B cell (primary cell): Measurements from ENCODE around the gene FANCM. TPM values are rescaled to one million over a fixed set of nuclear protein-coding genes. Genes with fewer than 3 reads are reported as not detected.

Source experiments
- ATAC-seq: fragments of 200-7000 bp; cut with Tn5 transposase; one replicate; pipeline ENCODE4 v1.10.0; 2021; ENCODE audit warnings: low read depth, mild to moderate bottlenecking, moderate number of reproducible peaks, moderate library complexity
- CTCF ChIA-PET: fragments of 350-600 bp; sonication (Branson Sonifier 250); formaldehyde crosslinking; loops from one replicate; lab custom pipeline; 2021; ENCODE audit warnings: antibody characterized with exemption, inconsistent platforms; lab: Charles Lee
- POLR2A ChIA-PET: fragments of 350-600 bp; sonication (Branson Sonifier 250); formaldehyde crosslinking; loops from one replicate; lab custom pipeline; 2021; ENCODE audit warnings: antibody characterized with exemption; lab: Charles Lee
- DNase-seq: peaks from one replicate; pipeline ENCODE4 v3.0.0; 2013
- H2AFZ ChIP-seq: 2 replicates; pipeline ENCODE4 v1.6.1; 2012; ENCODE audit warnings: mild to moderate bottlenecking, low read depth, low read length; ENCODE audit not compliant: insufficient read depth, poor library complexity, severe bottlenecking
- H3K27ac ChIP-seq, 2 donors: 1 replicate in 1 of 2; 2 replicates in 1 of 2; pipeline ENCODE4 v1.5.1; 2012 to 2013; ENCODE audit warnings: low read length in 2 of 2, mild to moderate bottlenecking in 2 of 2, moderate library complexity in 1 of 2
- H3K27me3 ChIP-seq, 4 experiments: fragments of 200-600 bp in 1 of 4; sonication (generic) in 1 of 4; replicated peaks in 1 of 4; 1 replicate in 2 of 4; 2 replicates in 2 of 4; pipeline versions ENCODE4 v1.6.1 to v1.7.0; 2013 to 2016; ENCODE audit warnings: low read length in 3 of 4, mild to moderate bottlenecking in 2 of 4, mixed read lengths in 1 of 4, moderate library complexity in 1 of 4; ENCODE audit not compliant: insufficient read depth in 4 of 4, control insufficient read depth in 3 of 4; ENCODE audit errors: control extremely low read depth in 1 of 4
- H3K36me3 ChIP-seq, 2 experiments: replicated peaks in 1 of 2; 1 replicate in 1 of 2; 2 replicates in 1 of 2; pipeline versions ENCODE4 v1.6.1 to v1.7.1; 2013; ENCODE audit warnings: low read length in 1 of 2; ENCODE audit not compliant: insufficient read depth in 2 of 2, control insufficient read depth in 1 of 2; ENCODE audit errors: control extremely low read depth in 1 of 2, extremely low read depth in 1 of 2
- H3K4me1 ChIP-seq, 2 donors: fragments of 200-600 bp in 1 of 2; sonication (generic) in 1 of 2; 1 replicate in 1 of 2; 2 replicates in 1 of 2; pipeline versions ENCODE4 v1.5.1 to v1.6.1; 2013 to 2017; ENCODE audit warnings: low read length in 2 of 2; ENCODE audit not compliant: control insufficient read depth in 2 of 2, insufficient read depth in 2 of 2
- H3K4me2 ChIP-seq: replicated peaks from 2 replicates; pipeline ENCODE3; 2012; ENCODE audit warnings: mild to moderate bottlenecking, low read depth, low read length; ENCODE audit not compliant: poor library complexity, severe bottlenecking
- H3K4me3 ChIP-seq, 5 experiments: fragments of 200-600 bp in 1 of 5; sonication (generic) in 1 of 5; 1 replicate in 3 of 5; 2 replicates in 2 of 5; pipeline versions ENCODE4 v1.5.1 to v1.7.0; 2011 to 2016; ENCODE audit warnings: low read length in 4 of 5, mild to moderate bottlenecking in 4 of 5, low read depth in 2 of 5, control low read depth in 1 of 5, moderate library complexity in 1 of 5; ENCODE audit not compliant: insufficient read depth in 1 of 5; ENCODE audit errors: control extremely low read depth in 1 of 5, extremely low read depth in 1 of 5
- H3K79me2 ChIP-seq: fragments of 200-600 bp; sonication (generic); one replicate; pipeline ENCODE4 v1.6.0; 2016; ENCODE audit warnings: low read length; ENCODE audit not compliant: control insufficient read depth, insufficient read depth
- H3K9ac ChIP-seq: fragments of 200-600 bp; sonication (generic); 2 replicates; pipeline ENCODE4 v1.6.1; 2017; ENCODE audit warnings: mild to moderate bottlenecking, low read length, moderate library complexity
- H3K9me3 ChIP-seq, 3 donors: one replicate each; pipeline versions ENCODE4 v1.6.1 to v1.7.1; 2013; ENCODE audit warnings: low read length in 2 of 3; ENCODE audit not compliant: control insufficient read depth in 2 of 3, insufficient read depth in 1 of 3; ENCODE audit errors: control extremely low read depth in 1 of 3
- H4K20me1 ChIP-seq: 2 replicates; pipeline ENCODE4 v1.6.0; 2012; ENCODE audit warnings: mild to moderate bottlenecking, low read length; ENCODE audit not compliant: insufficient read depth, control insufficient read depth, poor library complexity, severe bottlenecking
- H3K27ac Mint-ChIP-seq: one replicate; pipeline ENCODE4 v1.8.0; 2021; ENCODE audit warnings: mixed read lengths
- H3K27me3 Mint-ChIP-seq: one replicate; pipeline ENCODE4 v1.8.0; 2021; ENCODE audit warnings: mixed read lengths
- H3K4me1 Mint-ChIP-seq: one replicate; pipeline ENCODE4 v1.8.0; 2021; ENCODE audit warnings: mixed read lengths
- H3K4me3 Mint-ChIP-seq: one replicate; pipeline ENCODE4 v1.8.0; 2021; ENCODE audit warnings: mixed read lengths
- H3K9me3 Mint-ChIP-seq: one replicate; pipeline ENCODE4 v1.8.0; 2022; ENCODE audit warnings: mixed read lengths; ENCODE audit not compliant: insufficient read depth
- EZH2 ChIP-seq: IDR thresholded peaks from 2 replicates; pipeline ENCODE4 v1.6.1; 2012; ENCODE audit warnings: borderline replicate concordance, low read depth, mild to moderate bottlenecking, moderate library complexity, low read length; ENCODE audit not compliant: insufficient read depth, poor library complexity, severe bottlenecking
- WGBS: methylation state at CpG from one replicate; pipeline ENCODE4 v1.1.5; 2013; ENCODE audit warnings: missing lambda C conversion rate; ENCODE audit not compliant: insufficient coverage; 5-methylcytosine and 5-hydroxymethylcytosine counted together
- intact Hi-C: fragments of 100-400 bp; cut with micrococcal nuclease; formaldehyde crosslinking; loops from one replicate; pipeline ENCODE4 v1.10.0; 2022
- polyA plus RNA-seq: library from polyadenylated mRNA; depleted of rRNA; stranded (reverse); fragments of >200 nt; gene quantifications from 2 replicates; pipeline ENCODE4 v1.2.3, GENCODE V29; 2012
- total RNA-seq, 2 donors: library from RNA; stranded (reverse); fragments of 120-200 nt in 1 of 2; gene quantifications; 1 replicate in 1 of 2; 2 replicates in 1 of 2; pipeline versions ENCODE4 v1.2.3 to v1.2.4, GENCODE V29; 2013 to 2022
- TF ChIP-seq, protein P1 (sequence below): fragments of 200-600 bp; IDR thresholded peaks from one replicate; pipeline ENCODE4 v1.8.0; 2022; ENCODE audit warnings: antibody characterized with exemption, mild to moderate bottlenecking

Gene FANCM
- total and polyA plus RNA-seq, 2 donors (not counting 1 experiment from before 2014, with no cell fraction given), result 3.0 to 15.5 TPM

- peaks cover 2% of the 10 kb centered on the region for H3K9me3 Mint-ChIP-seq
- no peak overlapping the region for H3K9ac ChIP-seq
- no peaks in the 10 kb centered on the region for H3K9me3 ChIP-seq
- H3K4me1 Mint-ChIP-seq, result no peaks in the 10 kb centered on the region
- H2AFZ ChIP-seq, result no peak overlapping the region
- TF ChIP-seq, protein P1, sequence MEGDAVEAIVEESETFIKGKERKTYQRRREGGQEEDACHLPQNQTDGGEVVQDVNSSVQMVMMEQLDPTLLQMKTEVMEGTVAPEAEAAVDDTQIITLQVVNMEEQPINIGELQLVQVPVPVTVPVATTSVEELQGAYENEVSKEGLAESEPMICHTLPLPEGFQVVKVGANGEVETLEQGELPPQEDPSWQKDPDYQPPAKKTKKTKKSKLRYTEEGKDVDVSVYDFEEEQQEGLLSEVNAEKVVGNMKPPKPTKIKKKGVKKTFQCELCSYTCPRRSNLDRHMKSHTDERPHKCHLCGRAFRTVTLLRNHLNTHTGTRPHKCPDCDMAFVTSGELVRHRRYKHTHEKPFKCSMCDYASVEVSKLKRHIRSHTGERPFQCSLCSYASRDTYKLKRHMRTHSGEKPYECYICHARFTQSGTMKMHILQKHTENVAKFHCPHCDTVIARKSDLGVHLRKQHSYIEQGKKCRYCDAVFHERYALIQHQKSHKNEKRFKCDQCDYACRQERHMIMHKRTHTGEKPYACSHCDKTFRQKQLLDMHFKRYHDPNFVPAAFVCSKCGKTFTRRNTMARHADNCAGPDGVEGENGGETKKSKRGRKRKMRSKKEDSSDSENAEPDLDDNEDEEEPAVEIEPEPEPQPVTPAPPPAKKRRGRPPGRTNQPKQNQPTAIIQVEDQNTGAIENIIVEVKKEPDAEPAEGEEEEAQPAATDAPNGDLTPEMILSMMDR, result no peak
- TF ChIP-seq EZH2, result no peak
- peaks cover 12 to 29% of the 10 kb centered on the region in 2 experiments for H3K36me3 ChIP-seq
- H3K79me2 ChIP-seq, result peaks cover 3% of the 10 kb centered on the region
- no peak overlapping the region for H3K4me3 ChIP-seq
- DNase-seq (no peak), ATAC-seq (no peak)
- H3K27me3 Mint-ChIP-seq, result no peaks in the 10 kb centered on the region
- no peaks in the 10 kb centered on the region for H3K27me3 ChIP-seq
- intact Hi-C loops, result no loop called here
- 100% methylated on average over 3 of the region's 3 CpGs for WGBS
- no peak overlapping the region for H3K27ac ChIP-seq
- ChIA-PET CTCF (no interaction called here), POLR2A (no interaction called here)
- H3K27ac Mint-ChIP-seq, result no peak overlapping the region
- H3K4me2 ChIP-seq, result no peak overlapping the region
- H3K4me1 ChIP-seq, result no peaks in the 10 kb centered on the region
- H4K20me1 ChIP-seq, result no peaks in the 10 kb centered on the region
- H3K4me3 Mint-ChIP-seq, result no peak overlapping the region
Observed at GRCh38 chr14:45123271-45123670, 12.5 kb upstream of the FANCM start.

GRCh38 chr14:45125754-45126153, 10.0 kb upstream of the FANCM start:
- TF ChIP-seq, protein P1, result no peak
- TF ChIP-seq EZH2, result no peak
- Histone ChIP-seq H3K36me3 (peaks cover 4 to 27% of the 10 kb centered on the region in 2 experiments), H3K4me2 (no peak overlapping the region), H3K4me1 (no peaks in the 10 kb centered on the region), H3K9me3 (no peaks in the 10 kb centered on the region), H3K27me3 (no peaks in the 10 kb centered on the region), H3K9ac (no peak overlapping the region), H3K79me2 (peaks cover 15% of the 10 kb centered on the region), H3K4me3 (no peak overlapping the region), H4K20me1 (no peaks in the 10 kb centered on the region), H2AFZ (no peak overlapping the region), H3K27ac (no peak overlapping the region)
- DNase-seq (no peak), ATAC-seq (no peak)
- Mint-ChIP-seq H3K27me3 (no peaks in the 10 kb centered on the region), H3K4me3 (no peak overlapping the region), H3K27ac (no peak overlapping the region), H3K9me3 (peaks cover 2% of the 10 kb centered on the region), H3K4me1 (peaks cover 2% of the 10 kb centered on the region)
- CTCF ChIA-PET, result no interaction called here
- WGBS, result 100% methylated on average over 2 of the region's 2 CpGs
- POLR2A ChIA-PET, result no interaction called here
- intact Hi-C loops, result no loop called here
